ES-I3 (cell line): ENCODE measurements around the gene EFCC1.

Experiments
- H3K36me3 ChIP-seq: 2 replicates; pipeline ENCODE4 v1.6.1; 2013; ENCODE audit warnings: mild to moderate bottlenecking, low read length, control low read depth, moderate library complexity; ENCODE audit not compliant: insufficient read depth
- H3K4me1 ChIP-seq: 2 replicates; pipeline ENCODE4 v1.6.1; 2013; ENCODE audit warnings: mild to moderate bottlenecking, control low read depth, low read length; ENCODE audit not compliant: insufficient read depth
- H3K9ac ChIP-seq: 2 replicates; pipeline ENCODE4 v1.6.1; 2013; ENCODE audit warnings: low read depth, mild to moderate bottlenecking, low read length, moderate library complexity
- H3K9me3 ChIP-seq: 2 replicates; pipeline ENCODE4 v1.6.1; 2013; ENCODE audit warnings: mild to moderate bottlenecking, low read length, moderate library complexity; ENCODE audit not compliant: control insufficient read depth, insufficient read depth

EFCC1 gene

DNA sequence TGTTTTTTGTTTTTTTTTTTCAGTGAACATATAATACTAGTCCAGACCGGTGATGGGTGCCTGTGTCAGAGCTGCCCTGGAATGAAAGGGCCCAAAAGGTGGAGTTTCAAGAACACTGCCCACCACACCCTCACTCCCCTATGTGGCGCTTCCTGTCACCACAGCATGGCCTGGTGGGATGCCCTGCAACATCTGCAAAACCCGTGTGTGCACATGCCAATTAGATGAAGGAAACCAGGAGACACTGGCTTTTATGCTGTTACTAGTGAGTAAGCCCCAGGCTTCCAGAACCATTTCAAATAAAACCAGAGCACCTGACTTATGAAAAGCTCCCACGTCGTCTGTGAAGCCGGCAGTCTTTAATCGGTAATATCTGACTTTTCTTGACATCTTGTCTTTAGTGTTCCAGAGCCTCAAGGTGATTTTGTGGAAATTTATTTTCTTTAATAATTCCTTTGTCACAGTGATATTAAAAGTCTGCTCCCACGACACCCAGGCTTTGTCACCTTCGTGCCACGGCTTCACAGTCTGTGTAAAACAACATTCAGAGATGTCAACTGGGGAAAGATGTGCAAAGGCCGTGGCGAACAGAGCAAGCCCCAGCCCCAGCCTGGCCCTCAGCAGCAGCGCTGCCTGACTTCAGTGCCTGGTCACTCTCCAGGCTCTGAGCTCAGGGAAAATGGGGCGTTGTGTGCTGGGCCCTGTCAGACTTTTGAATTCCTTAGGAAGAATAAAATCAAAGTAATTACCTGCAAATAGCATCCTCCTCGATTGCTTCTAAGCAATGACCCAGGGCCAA, 13.6 kb upstream of the EFCC1 start:
- Histone ChIP-seq H3K36me3 (no peaks in the 10 kb centered on the region), H3K9me3 (no peaks in the 10 kb centered on the region), H3K4me1 (no peaks in the 10 kb centered on the region), H3K9ac (no peak overlapping the region)

DNA sequence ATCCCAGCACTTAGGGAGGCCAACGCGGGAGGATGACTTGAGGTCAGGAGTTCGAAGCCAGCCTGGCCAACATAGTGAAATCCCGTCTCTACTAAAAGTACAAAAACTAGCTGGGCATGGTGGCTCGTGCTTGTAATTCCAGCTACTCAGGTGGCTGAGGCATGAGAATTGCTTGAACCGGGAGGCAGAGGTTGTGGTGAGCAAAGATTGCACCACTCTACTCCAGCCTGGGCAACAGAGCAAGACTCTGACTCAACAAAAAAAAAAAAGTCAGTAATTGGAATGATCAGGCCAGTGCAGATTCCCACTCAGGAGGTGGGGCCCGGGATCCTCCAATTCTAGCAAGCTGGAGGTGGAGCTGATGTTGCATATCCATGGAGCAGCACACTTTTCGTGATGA, 12.8 kb upstream of the EFCC1 start:
- Histone ChIP-seq H3K36me3 (no peaks in the 10 kb centered on the region), H3K9me3 (no peaks in the 10 kb centered on the region), H3K4me1 (peaks cover 5% of the 10 kb centered on the region; the same call in 1 of the 2 replicates), H3K9ac (no peak overlapping the region)

DNA sequence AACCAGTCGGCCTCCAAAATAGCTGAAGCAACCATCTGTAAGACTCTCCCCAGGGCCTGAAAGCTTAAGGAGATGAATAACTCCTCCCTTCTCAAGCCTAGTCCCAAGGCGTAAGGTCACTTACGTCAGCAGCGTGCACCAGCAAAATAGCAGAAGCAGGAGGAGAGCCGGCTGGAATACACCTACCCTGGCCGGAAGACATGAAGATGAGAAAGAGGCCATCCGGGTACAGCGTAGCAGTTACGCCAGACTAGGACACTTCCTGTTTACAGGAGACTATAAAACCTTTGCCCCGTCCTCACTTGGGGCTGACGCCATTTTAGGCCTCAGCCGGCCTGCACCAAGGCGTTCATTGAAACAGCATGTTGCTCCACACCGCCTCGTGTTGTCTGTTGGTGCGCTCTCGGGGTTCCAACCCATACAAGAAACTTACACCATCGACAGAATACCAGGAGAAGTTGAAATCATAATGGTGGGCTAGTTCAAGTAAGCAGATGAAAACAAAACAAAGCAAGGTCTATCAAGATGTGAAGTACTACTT, 9.7 kb upstream of the EFCC1 start:
- peaks cover 10% of the 10 kb centered on the region; the same call in 1 of the 2 replicates for H3K4me1 ChIP-seq
- no peaks in the 10 kb centered on the region for H3K36me3 ChIP-seq
- no peaks in the 10 kb centered on the region for H3K9me3 ChIP-seq
- H3K9ac ChIP-seq: no peak overlapping the region

DNA sequence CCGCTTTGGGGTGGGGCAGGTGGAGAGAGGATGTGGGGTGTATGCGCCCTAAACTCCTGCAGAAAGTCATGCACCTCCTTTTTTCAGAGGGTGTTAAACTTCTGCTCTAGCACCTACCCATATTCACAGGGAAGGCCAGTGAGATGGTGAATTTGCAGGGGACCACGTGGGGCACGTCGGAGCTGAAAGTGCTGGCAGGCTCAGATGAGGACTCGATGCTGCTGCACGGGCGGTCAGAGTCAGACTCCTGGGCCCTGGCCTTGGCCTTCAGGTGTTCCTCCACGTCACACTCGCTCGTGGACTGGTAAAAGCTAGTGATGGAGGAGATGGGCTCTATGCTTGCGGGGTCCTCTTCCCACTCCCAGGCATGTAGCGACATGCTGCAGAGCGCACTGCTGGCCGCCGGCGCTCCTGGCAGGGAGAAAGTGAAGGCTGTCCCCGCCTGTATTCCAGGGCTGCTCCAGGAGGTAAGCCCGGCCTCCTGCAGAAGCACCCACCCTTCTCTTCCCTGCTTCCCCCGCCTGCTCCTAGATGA, 8.1 kb upstream of the EFCC1 start:
- Histone ChIP-seq H3K36me3 (no peaks in the 10 kb centered on the region), H3K4me1 (peaks cover 10% of the 10 kb centered on the region; the same call in 1 of the 2 replicates), H3K9ac (peak overlapping the region; percentile 58; the same call in 1 of the 2 replicates), H3K9me3 (no peaks in the 10 kb centered on the region)

DNA sequence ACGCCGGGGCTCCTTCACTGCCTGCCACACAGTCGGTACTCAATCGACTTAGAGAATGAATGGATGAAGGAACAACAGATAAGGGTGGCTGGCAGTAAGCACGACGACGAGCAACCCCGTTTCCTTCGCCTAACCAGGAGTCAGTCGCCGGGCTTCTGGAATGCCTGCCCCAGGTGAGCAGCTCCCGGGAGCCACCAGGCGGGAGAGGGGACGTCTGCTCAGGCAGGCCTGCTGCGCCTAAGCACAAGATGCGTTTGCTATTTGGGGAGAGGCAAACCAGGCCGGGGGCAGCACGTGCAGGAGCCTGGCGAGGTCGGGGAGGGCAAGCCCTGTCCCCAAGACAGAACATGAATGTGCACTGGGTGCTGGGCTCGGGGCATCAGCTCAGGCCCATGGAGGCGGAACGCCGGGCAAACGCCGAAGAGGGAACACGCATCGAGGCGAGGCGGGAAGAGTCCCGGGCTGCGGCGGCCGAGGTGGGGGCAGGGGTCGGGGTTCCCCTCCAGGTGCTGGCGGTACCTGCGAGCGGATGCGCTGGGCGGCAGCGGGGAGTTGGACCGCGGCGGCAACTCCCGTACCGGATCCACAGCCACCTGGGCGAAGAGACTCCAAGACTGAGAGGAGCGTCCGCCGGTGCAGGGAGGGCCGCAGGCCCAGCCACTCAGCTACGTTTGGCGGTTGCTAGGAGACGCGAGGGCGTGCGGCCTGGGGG, 7.5 kb upstream of the EFCC1 start, which contains the start of gene CFAP92:
Gene CFAP92 (minus strand): TSS at position 616 of the 712 bp plus-strand sequence. CDS start 772 bp downstream, outside the sequence.
- Histone ChIP-seq H3K9me3 (no peaks in the 10 kb centered on the region), H3K4me1 (peaks cover 10% of the 10 kb centered on the region; the same call in 1 of the 2 replicates), H3K9ac (peak within 1 kb of the TSS; percentile 58; the same call in 1 of the 2 replicates), H3K36me3 (no peaks in the 10 kb centered on the region)

DNA sequence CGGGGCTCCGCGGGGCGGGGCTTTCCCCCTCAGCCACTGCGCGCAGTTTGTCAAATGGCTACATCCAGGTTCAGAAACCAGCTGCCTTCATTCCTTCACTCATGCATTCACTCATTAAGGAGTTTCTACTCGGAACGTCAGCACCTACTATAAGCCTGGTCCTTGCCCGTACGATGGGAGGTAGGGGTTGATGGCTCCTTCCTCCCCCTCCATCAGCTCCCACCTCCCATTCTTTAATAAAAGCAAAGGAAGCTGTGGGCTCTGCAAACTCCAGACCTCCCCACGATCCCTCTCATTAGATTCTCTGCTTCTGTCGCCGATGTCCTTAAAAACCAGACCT, 7.0 kb upstream of the EFCC1 start:
- peaks cover 14% of the 10 kb centered on the region; the same call in 1 of the 2 replicates for H3K4me1 ChIP-seq
- no peaks in the 10 kb centered on the region for H3K36me3 ChIP-seq
- H3K9me3 ChIP-seq: no peaks in the 10 kb centered on the region
- peak overlapping the region; percentile 51; the same call in 1 of the 2 replicates for H3K9ac ChIP-seq

DNA sequence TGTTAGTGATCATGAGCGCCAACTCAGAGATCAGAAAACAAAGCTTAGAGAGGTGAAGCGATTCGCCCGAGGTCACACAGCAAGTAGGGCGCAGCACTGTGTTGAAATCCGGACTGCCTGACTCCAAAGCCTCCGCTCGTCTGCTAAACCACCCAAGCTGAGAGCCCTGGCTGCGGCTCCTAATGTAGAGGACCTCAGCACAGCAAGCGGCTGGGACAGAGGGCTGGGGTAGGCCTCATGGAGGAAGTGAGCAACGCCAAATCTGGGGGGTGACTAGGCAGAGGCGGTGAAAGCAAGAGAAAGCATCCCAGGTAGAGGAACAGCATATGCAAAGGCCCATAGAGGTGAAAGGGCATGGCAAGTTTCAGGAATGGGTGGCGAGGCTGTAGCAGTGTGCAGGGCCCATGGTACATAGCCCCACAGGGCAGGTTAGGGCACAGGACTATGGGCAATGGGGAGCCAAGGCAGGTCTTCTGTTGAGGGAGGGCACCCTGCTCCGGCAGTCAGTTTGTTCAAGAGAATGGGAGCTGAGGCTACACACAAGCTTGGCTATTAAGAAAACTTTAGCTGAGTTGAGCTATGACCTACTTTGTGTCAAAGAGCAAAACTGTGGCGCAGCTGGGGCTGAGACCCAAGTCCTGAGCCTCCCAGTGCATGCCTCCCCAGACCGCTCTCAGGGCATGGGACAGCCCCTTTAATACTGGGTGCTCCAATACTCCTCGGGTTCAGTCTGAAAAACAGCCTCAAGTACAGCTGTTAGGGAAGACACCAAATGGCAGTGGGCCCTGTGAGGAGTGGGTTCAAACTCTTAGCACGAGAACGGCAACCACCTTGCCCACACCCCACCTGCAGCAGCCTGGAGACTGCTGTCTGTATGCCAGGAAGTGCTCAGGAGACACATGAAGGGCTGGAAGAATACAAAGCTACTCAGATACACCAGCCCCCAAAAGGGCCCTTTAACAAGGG, 6.2 kb upstream of the EFCC1 start:
- Histone ChIP-seq H3K4me1 (peaks cover 16% of the 10 kb centered on the region; the same call in 1 of the 2 replicates), H3K9me3 (no peaks in the 10 kb centered on the region), H3K9ac (peak overlapping the region; percentile 51; the same call in 1 of the 2 replicates), H3K36me3 (no peaks in the 10 kb centered on the region)

DNA sequence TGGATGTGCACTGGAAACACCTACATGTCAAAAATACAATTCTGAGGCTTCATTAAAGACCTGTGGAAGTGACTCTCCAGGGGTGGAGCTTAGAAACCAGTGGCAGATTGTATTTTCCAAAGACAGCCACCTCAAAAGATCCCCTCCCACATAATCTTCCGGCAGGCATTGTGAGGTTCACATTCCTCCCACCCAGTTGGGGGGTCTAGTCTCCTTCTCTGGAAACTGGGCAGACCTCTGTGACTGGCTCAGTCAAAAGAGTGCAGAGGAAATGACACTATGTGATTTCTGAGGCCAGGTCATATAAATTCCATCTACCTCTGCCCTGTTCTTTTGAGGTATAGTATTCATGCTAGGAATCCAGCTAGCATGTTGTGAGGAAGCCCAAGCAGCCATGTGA, 5.4 kb upstream of the EFCC1 start:
- no peaks in the 10 kb centered on the region for H3K9me3 ChIP-seq
- H3K4me1 ChIP-seq: peaks cover 16% of the 10 kb centered on the region
- no peaks in the 10 kb centered on the region for H3K36me3 ChIP-seq
- H3K9ac ChIP-seq: no peak overlapping the region

DNA sequence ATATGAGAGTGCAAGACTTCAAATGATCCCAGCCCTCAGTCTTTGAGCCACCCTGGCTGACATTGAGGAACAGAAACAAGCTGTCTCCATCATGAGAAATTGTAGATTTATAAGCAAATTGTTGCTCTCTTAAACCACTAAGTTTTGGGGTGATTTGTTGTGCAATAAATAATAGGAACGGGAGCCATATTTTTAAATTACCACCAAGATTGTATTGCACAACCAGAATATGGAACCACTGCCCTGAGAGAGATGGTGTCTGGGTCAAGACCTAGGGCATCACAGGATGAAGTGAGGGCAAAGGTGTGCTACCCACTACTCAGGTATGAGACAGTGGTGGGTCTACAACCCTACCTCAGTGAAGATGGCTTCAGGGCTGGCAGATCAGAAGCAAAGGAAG, 4.9 kb upstream of the EFCC1 start:
- no peak overlapping the region for H3K9ac ChIP-seq
- H3K9me3 ChIP-seq: no peaks in the 10 kb centered on the region
- H3K36me3 ChIP-seq: no peaks in the 10 kb centered on the region
- peaks cover 16% of the 10 kb centered on the region for H3K4me1 ChIP-seq

DNA sequence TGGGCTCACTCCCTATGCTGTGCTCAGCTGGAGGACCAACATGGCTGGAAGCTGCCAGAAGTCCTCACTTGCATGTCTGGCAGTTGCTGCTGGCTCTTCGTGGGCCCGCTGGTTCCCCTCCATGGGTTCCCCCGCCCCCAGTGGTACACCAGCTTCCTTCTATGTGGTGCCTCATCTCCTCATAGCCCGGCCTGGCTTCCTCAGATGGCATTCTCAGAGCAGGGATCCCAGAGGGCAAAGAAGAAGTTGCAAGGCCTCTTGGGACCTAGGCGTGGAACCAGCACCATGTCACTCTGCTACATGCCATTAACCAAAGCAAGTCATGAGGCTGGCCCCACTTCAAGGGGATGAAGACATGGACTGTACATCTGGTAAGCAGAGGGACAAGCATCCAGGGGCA, 4.4 kb upstream of the EFCC1 start:
- Histone ChIP-seq H3K9me3 (no peaks in the 10 kb centered on the region), H3K36me3 (no peaks in the 10 kb centered on the region), H3K9ac (no peak overlapping the region), H3K4me1 (peaks cover 16% of the 10 kb centered on the region)

DNA sequence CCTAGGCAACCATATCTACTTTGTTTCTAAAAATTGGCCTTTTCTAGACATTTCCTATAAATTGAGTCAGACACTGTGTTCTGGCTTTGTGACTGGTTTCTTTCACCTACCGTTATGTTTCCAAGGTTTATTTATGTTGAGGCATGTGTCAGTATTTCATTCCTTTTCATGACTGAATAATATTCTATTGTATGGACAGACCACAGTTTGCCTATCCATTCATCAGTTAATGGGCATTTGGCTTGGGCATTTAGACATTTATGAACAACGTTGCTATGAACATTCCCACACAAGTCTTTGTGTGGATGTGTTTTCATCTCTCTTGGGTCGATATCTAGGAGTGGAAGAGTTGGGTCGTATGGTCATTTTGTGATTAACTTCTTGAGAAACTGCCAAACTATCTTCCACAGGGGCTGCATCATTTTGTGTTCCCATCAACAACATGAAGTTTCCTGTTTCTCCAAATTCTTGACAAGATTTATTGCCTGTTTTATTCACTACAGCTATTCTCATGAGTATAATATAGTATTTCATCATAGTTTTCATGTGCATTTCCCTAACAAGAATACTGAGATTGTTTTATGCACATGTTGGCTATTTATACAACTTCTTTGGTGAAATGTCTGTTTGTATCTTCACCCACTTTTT, 3.5 kb upstream of the EFCC1 start:
- Histone ChIP-seq H3K9ac (no peak overlapping the region), H3K9me3 (no peaks in the 10 kb centered on the region; the same call in 1 of the 2 replicates), H3K36me3 (no peaks in the 10 kb centered on the region), H3K4me1 (peaks cover 16% of the 10 kb centered on the region)

DNA sequence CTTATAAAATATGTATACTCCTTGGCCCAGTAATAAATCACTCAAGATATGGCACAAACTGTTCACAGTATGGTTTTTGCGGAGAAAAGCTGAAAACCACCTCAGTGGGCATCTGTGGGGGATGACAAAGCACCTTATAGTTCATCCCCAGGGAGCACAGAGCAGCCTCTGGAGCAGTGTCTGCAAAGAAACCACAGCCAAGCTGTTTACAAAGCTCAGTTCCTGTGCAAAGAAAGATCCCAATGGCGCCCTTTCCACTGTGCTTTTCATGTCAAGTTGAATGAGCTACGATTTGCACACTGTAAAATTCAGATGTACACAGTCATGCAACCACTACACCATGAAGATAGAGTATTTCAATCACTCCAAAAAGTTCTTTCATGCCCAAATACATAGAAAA, 2.5 kb upstream of the EFCC1 start:
- no peaks in the 10 kb centered on the region for H3K36me3 ChIP-seq
- H3K9ac ChIP-seq: no peak overlapping the region
- no peaks in the 10 kb centered on the region; the same call in 1 of the 2 replicates for H3K9me3 ChIP-seq
- H3K4me1 ChIP-seq: peaks cover 11% of the 10 kb centered on the region

DNA sequence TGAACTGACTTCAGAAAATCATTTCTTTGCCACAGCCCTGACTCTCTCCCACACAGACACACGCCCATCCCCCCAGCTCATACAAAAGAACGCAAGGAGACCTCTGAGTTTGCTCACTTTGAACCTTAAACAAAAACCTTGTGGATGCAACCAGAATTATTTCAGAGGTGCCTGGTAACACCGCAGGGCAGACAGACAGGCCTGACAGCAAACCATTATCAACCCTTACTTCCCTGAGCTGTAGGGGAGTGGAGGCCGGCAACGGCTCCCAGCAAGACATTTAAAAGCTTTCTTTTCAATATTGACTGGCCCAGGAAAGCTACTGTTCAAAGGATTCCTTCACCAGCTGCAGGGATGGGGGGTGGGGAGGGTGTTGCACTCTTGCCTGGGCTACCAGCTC, 2.0 kb upstream of the EFCC1 start:
- Histone ChIP-seq H3K36me3 (no peaks in the 10 kb centered on the region), H3K9ac (no peak overlapping the region)

More for the DNA sequence above, 2.0 kb upstream of the EFCC1 start:
- Histone ChIP-seq H3K4me1 (peaks cover 11% of the 10 kb centered on the region), H3K9me3 (no peaks in the 10 kb centered on the region; the same call in 1 of the 2 replicates)
